GM23338 (cell line): ENCODE data around the gene RENBP. TPM values are rescaled to one million over a fixed set of nuclear protein-coding genes. Genes with fewer than 3 reads are reported as not detected.

ENCODE experiments used
- ATAC-seq: fragments of 200-7000 bp; cut with Tn5 transposase; 3 replicates; pipeline ENCODE4 v1.9.1; 2020
- DNase-seq: peaks from one replicate; pipeline ENCODE4 v3.0.0-alpha.2; 2015; ENCODE audit warnings: low spot score
- H2AFZ ChIP-seq: fragments of 200-600 bp; sonication (generic); 2 replicates; pipeline ENCODE4 v1.8.0; 2016; ENCODE audit warnings: antibody characterized with exemption, mild to moderate bottlenecking, moderate library complexity
- H3F3A ChIP-seq: fragments of 200-600 bp; sonication (generic); replicated peaks from 2 replicates; pipeline ENCODE4 v1.8.0; 2017; ENCODE audit warnings: antibody characterized with exemption, mixed run types, low read depth
- H3K27ac ChIP-seq: fragments of 200-600 bp; sonication (generic); 2 replicates; pipeline ENCODE4 v1.6.1; 2016; ENCODE audit warnings: low read depth
- H3K27me3 ChIP-seq: fragments of 200-600 bp; sonication (generic); 2 replicates; pipeline ENCODE4 v1.8.0; 2016; ENCODE audit warnings: mild to moderate bottlenecking, mixed run types, moderate library complexity; ENCODE audit not compliant: insufficient read depth
- H3K36me3 ChIP-seq: fragments of 200-600 bp; sonication (generic); 2 replicates; pipeline ENCODE4 v1.8.0; 2016; ENCODE audit warnings: mild to moderate bottlenecking; ENCODE audit not compliant: insufficient read depth
- H3K4me1 ChIP-seq: fragments of 200-600 bp; sonication (generic); 2 replicates; pipeline ENCODE4 v1.8.0; 2016; ENCODE audit warnings: mild to moderate bottlenecking, moderate library complexity; ENCODE audit not compliant: insufficient read depth
- H3K4me2 ChIP-seq: fragments of 200-600 bp; sonication (generic); 2 replicates; pipeline ENCODE4 v1.7.1; 2017; ENCODE audit warnings: mixed run types
- H3K4me3 ChIP-seq: fragments of 200-600 bp; sonication (generic); 2 replicates; pipeline ENCODE4 v1.6.1; 2016; ENCODE audit warnings: mixed run types
- H3K79me2 ChIP-seq: fragments of 200-600 bp; sonication (generic); replicated peaks from 2 replicates; pipeline ENCODE4 v1.8.0; 2017; ENCODE audit warnings: mild to moderate bottlenecking; ENCODE audit not compliant: insufficient read depth
- H3K9me2 ChIP-seq: fragments of 200-600 bp; sonication (generic); 2 replicates; pipeline ENCODE4 v1.8.0; 2017; ENCODE audit not compliant: insufficient read depth
- H4K20me1 ChIP-seq: fragments of 200-600 bp; sonication (generic); replicated peaks from 2 replicates; pipeline ENCODE4 v1.8.0; 2017; ENCODE audit warnings: mild to moderate bottlenecking; ENCODE audit not compliant: insufficient read depth
- H3K27ac Mint-ChIP-seq: 2 replicates; pipeline ENCODE4 v1.8.0; 2020; ENCODE audit warnings: inconsistent platforms, mild to moderate bottlenecking, moderate library complexity, mixed read lengths
- H3K27me3 Mint-ChIP-seq: 3 replicates; pipeline ENCODE4 v1.8.0; 2022; ENCODE audit warnings: low read depth, mild to moderate bottlenecking, moderate library complexity, mixed read lengths, inconsistent platforms; ENCODE audit not compliant: insufficient read depth, poor library complexity
- H3K36me3 Mint-ChIP-seq: 3 replicates; pipeline ENCODE4 v1.8.0; 2021; ENCODE audit warnings: low read depth, mild to moderate bottlenecking, inconsistent platforms, moderate library complexity, mixed read lengths
- H3K4me1 Mint-ChIP-seq: 3 replicates; pipeline ENCODE4 v1.8.0; 2020; ENCODE audit warnings: mild to moderate bottlenecking, inconsistent platforms, mixed read lengths
- H3K4me3 Mint-ChIP-seq: 3 replicates; pipeline ENCODE4 v1.8.0; 2021; ENCODE audit warnings: moderate library complexity, mild to moderate bottlenecking, inconsistent platforms, mixed read lengths
- H3K9me3 Mint-ChIP-seq: 3 replicates; pipeline ENCODE4 v1.8.0; 2020; ENCODE audit warnings: moderate library complexity, mild to moderate bottlenecking, inconsistent platforms, mixed read lengths
- CREB1 ChIP-seq: fragments of 250-450 bp; sonication (Bioruptor Pico); IDR thresholded peaks from 2 replicates; pipeline ENCODE4 v1.5.0; 2020; ENCODE audit warnings: low read depth, mild to moderate bottlenecking, moderate library complexity
- EZH2 ChIP-seq: fragments of 200-600 bp; sonication (generic); IDR thresholded peaks from one replicate; pipeline ENCODE4 v1.8.0; 2017; ENCODE audit warnings: antibody characterized with exemption, mild to moderate bottlenecking, low read depth; ENCODE audit not compliant: unreplicated experiment
- JUNB ChIP-seq: IDR thresholded peaks from one replicate; pipeline ENCODE4 v1.6.1; 2016; ENCODE audit warnings: antibody characterized with exemption; ENCODE audit not compliant: unreplicated experiment
- NANOG ChIP-seq: IDR thresholded peaks from 2 replicates; pipeline ENCODE4 v1.6.1; 2016; ENCODE audit warnings: antibody characterized with exemption, borderline replicate concordance
- STAT1 ChIP-seq: IDR thresholded peaks from one replicate; pipeline ENCODE4 v1.6.1; 2016; ENCODE audit warnings: antibody characterized with exemption; ENCODE audit not compliant: unreplicated experiment
- polyA plus RNA-seq: library from polyadenylated mRNA; unstranded; fragments of >200 nt; fragmentation: Nextera tagmentation; extraction: Ambion mirVana; gene quantifications from 2 replicates; pipeline ENCODE4 v1.2.1, GENCODE V29; 2016
- total RNA-seq: library from RNA; depleted of rRNA; stranded (reverse); fragments of >200 nt; shearing (Covaris generic); gene quantifications from 2 replicates; pipeline ENCODE4 v1.2.3, GENCODE V29; 2014
- TF ChIP-seq, protein P1 (sequence below): fragments of 250-450 bp; sonication (Bioruptor Pico); IDR thresholded peaks from 2 replicates; pipeline ENCODE4 v1.5.0; 2020; ENCODE audit warnings: mild to moderate bottlenecking, moderate library complexity

RENBP gene
- total and polyA plus RNA-seq, 2 experiments from 2014 or later = 2.0 to 10.3 TPM

DNA sequence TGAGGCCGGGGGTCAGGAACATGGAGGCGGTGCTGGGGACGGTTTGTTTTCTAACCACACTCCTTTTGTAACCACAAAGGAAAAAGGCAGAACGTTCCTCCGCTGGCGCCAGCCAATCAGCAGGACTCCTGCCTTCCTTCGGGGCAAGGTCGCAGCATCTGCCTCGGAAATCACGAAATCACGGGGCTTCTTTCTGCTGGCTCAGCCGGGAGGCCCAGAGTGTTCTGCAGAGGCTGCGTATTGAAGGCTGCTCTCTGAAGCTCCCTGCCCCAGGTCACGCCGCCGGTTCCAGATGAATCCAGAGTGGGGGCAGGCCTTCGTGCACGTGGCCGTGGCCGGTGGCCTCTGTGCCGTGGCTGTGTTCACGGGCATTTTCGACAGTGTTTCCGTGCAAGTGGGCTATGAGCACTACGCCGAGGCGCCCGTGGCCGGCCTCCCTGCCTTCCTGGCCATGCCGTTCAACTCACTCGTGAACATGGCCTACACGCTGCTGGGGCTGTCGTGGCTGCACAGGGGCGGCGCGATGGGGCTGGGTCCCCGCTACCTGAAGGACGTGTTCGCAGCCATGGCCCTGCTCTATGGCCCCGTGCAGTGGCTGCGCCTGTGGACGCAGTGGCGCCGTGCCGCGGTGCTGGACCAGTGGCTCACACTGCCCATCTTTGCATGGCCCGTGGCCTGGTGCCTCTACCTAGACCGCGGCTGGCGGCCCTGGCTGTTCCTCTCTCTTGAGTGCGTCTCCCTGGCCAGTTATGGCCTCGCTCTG lies 37.5 kb upstream of the RENBP start:
- H3F3A ChIP-seq = no peaks in the 10 kb centered on the region
- no peaks in the 10 kb centered on the region for H3K9me3 Mint-ChIP-seq

More for the DNA sequence above, 37.5 kb upstream of the RENBP start:
- no peaks in the 10 kb centered on the region for H3K4me1 ChIP-seq
- H3K9me2 ChIP-seq = no peaks in the 10 kb centered on the region
- Mint-ChIP-seq H3K36me3 (no peaks in the 10 kb centered on the region), H3K27me3 (peaks cover under 1% of the 10 kb centered on the region), H3K4me1 (peaks cover 9% of the 10 kb centered on the region; the same call in 2 of the 3 replicates), H3K4me3 (no peak overlapping the region), H3K27ac (0 out of 2 replicates have a peak overlapping the region, but pooled peaks have one; percentile 3)
- H3K27ac ChIP-seq = no peak overlapping the region
- DNase-seq (no peak), ATAC-seq (no peak)
- no peak overlapping the region for H2AFZ ChIP-seq
- no peaks in the 10 kb centered on the region for H3K79me2 ChIP-seq
- no peak overlapping the region for H3K4me2 ChIP-seq
- TF ChIP-seq CREB1 (no peak), NANOG (no peak), STAT1 (no peak), EZH2 (no peak), JUNB (no peak)
- TF ChIP-seq, protein P1, sequence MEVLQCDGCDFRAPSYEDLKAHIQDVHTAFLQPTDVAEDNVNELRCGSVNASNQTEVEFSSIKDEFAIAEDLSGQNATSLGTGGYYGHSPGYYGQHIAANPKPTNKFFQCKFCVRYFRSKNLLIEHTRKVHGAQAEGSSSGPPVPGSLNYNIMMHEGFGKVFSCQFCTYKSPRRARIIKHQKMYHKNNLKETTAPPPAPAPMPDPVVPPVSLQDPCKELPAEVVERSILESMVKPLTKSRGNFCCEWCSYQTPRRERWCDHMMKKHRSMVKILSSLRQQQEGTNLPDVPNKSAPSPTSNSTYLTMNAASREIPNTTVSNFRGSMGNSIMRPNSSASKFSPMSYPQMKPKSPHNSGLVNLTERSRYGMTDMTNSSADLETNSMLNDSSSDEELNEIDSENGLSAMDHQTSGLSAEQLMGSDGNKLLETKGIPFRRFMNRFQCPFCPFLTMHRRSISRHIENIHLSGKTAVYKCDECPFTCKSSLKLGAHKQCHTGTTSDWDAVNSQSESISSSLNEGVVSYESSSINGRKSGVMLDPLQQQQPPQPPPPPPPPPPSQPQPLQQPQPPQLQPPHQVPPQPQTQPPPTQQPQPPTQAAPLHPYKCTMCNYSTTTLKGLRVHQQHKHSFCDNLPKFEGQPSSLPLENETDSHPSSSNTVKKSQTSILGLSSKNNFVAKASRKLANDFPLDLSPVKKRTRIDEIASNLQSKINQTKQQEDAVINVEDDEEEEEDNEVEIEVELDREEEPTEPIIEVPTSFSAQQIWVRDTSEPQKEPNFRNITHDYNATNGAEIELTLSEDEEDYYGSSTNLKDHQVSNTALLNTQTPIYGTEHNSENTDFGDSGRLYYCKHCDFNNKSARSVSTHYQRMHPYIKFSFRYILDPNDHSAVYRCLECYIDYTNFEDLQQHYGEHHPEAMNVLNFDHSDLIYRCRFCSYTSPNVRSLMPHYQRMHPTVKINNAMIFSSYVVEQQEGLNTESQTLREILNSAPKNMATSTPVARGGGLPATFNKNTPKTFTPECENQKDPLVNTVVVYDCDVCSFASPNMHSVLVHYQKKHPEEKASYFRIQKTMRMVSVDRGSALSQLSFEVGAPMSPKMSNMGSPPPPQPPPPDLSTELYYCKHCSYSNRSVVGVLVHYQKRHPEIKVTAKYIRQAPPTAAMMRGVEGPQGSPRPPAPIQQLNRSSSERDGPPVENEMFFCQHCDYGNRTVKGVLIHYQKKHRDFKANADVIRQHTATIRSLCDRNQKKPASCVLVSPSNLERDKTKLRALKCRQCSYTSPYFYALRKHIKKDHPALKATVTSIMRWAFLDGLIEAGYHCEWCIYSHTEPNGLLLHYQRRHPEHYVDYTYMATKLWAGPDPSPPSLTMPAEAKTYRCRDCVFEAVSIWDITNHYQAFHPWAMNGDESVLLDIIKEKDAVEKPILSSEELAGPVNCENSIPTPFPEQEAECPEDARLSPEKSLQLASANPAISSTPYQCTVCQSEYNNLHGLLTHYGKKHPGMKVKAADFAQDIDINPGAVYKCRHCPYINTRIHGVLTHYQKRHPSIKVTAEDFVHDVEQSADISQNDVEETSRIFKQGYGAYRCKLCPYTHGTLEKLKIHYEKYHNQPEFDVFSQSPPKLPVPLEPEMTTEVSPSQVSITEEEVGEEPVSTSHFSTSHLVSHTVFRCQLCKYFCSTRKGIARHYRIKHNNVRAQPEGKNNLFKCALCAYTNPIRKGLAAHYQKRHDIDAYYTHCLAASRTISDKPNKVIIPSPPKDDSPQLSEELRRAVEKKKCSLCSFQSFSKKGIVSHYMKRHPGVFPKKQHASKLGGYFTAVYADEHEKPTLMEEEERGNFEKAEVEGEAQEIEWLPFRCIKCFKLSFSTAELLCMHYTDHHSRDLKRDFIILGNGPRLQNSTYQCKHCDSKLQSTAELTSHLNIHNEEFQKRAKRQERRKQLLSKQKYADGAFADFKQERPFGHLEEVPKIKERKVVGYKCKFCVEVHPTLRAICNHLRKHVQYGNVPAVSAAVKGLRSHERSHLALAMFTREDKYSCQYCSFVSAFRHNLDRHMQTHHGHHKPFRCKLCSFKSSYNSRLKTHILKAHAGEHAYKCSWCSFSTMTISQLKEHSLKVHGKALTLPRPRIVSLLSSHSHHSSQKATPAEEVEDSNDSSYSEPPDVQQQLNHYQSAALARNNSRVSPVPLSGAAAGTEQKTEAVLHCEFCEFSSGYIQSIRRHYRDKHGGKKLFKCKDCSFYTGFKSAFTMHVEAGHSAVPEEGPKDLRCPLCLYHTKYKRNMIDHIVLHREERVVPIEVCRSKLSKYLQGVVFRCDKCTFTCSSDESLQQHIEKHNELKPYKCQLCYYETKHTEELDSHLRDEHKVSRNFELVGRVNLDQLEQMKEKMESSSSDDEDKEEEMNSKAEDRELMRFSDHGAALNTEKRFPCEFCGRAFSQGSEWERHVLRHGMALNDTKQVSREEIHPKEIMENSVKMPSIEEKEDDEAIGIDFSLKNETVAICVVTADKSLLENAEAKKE = no peak
- no peaks in the 10 kb centered on the region for H4K20me1 ChIP-seq
- no peak overlapping the region for H3K4me3 ChIP-seq
- no peaks in the 10 kb centered on the region for H3K36me3 ChIP-seq
- H3K27me3 ChIP-seq = no peaks in the 10 kb centered on the region
